Activated CD8-positive, alpha-beta memory T cell treated with anti-CD3 and anti-CD28 coated beads for 36 hours (primary cell): ENCODE data around the gene ZBTB5. TPM values are rescaled to one million over a fixed set of nuclear protein-coding genes. Genes with fewer than 3 reads are reported as not detected.
"Not testable (repeated sequence)": the region's sequence is repeated elsewhere in the genome, so short reads cannot be mapped to it uniquely, and the experiment has no call there.

ENCODE experiments used
- CTCF ChIA-PET: fragments of 350-600 bp; sonication (Branson Sonifier 250); formaldehyde crosslinking; loops from one replicate; lab custom pipeline; 2021; ENCODE audit warnings: antibody characterized with exemption; lab: Charles Lee
- POLR2A ChIA-PET: fragments of 350-600 bp; sonication (Branson Sonifier 250); formaldehyde crosslinking; loops from one replicate; lab custom pipeline; 2021; ENCODE audit warnings: antibody characterized with exemption; lab: Charles Lee
- total RNA-seq, 2 experiments: library from RNA; stranded (reverse); gene quantifications; one replicate each; pipeline ENCODE4 v1.2.3, GENCODE V29; 2021

Gene ZBTB5
- total RNA-seq, 2 experiments from 2014 or later: 6.4 to 6.6 TPM

GRCh38 chr9:37432020-37432419 lies 33.2 kb downstream of the ZBTB5 start:
- POLR2A ChIA-PET: no interaction called here
- CTCF ChIA-PET: no interaction called here

GRCh38 chr9:37430841-37431597 lies 34.2 kb downstream of the ZBTB5 start:
- ChIA-PET POLR2A (no interaction called here), CTCF (no interaction called here)

GRCh38 chr9:37429441-37430285 lies 35.6 kb downstream of the ZBTB5 start:
- ChIA-PET CTCF (no interaction called here), POLR2A (interaction anchor here (0.6 kb wide), 2 partner anchors 67 to 128 kb away, joined by 3 to 4 read pairs; no protein-coding TSS in a partner anchor)

- POLR2A ChIA-PET: no interaction called here
- CTCF ChIA-PET: no interaction called here
Observed at GRCh38 chr9:37428345-37428744, 36.9 kb downstream of the ZBTB5 start.

GRCh38 chr9:37426846-37427245 lies 38.4 kb downstream of the ZBTB5 start:
- ChIA-PET CTCF (interaction anchor here (0.9 to 1.1 kb wide), 2 partner anchors 11 to 431 kb away, joined by 3 to 4 read pairs; no protein-coding TSS in a partner anchor), POLR2A (no interaction called here)

GRCh38 chr9:37426431-37426830 lies 38.8 kb downstream of the ZBTB5 start:
- CTCF ChIA-PET: interaction anchor here (1.1 kb wide), 1 partner anchor 10 kb away, joined by 3 read pairs; no protein-coding TSS in a partner anchor
- POLR2A ChIA-PET: not testable (repeated sequence)

- CTCF ChIA-PET: no interaction called here
- POLR2A ChIA-PET: no interaction called here
Observed at GRCh38 chr9:37425298-37425752, 39.9 kb downstream of the ZBTB5 start.

- ChIA-PET POLR2A (no interaction called here), CTCF (interaction anchor here (1.0 kb wide), 1 partner anchor 13 kb away, joined by 3 read pairs; no protein-coding TSS in a partner anchor)
Observed at GRCh38 chr9:37424686-37425297, 40.5 kb downstream of the ZBTB5 start.

- CTCF ChIA-PET: interaction anchor here (1.0 kb wide), 1 partner anchor 13 kb away, joined by 3 read pairs; no protein-coding TSS in a partner anchor
- POLR2A ChIA-PET: no interaction called here
Observed at GRCh38 chr9:37424204-37424685, 41.0 kb downstream of the ZBTB5 start.

- POLR2A ChIA-PET: interaction anchor here (0.7 kb wide), 1 partner anchor 126 kb away, joined by 5 read pairs; no protein-coding TSS in a partner anchor
- CTCF ChIA-PET: interaction anchor here (1.0 kb wide), 1 partner anchor 12 kb away, joined by 3 read pairs; no protein-coding TSS in a partner anchor
Observed at GRCh38 chr9:37423508-37423907, 41.7 kb downstream of the ZBTB5 start.

- ChIA-PET CTCF (interaction anchor here (0.6 to 1.1 kb wide), 2 partner anchors 11 to 798 kb away, joined by 3 to 4 read pairs; no protein-coding TSS in a partner anchor), POLR2A (interaction anchor here (0.7 to 1.5 kb wide), 3 partner anchors 11 to 125 kb away, joined by 3 to 7 read pairs (median 5); partner anchors contain the start of gene POLR1E)
Observed at GRCh38 chr9:37422289-37423104, 42.8 kb downstream of the ZBTB5 start, which contains the start of gene GRHPR. Gene GRHPR, plus strand, starts transcription at chr9:37422696. Its CDS starts 55 bp downstream, at chr9:37422751.

GRCh38 chr9:37421914-37422288 lies 43.3 kb downstream of the ZBTB5 start:
- ChIA-PET CTCF (interaction anchor here (0.6 to 1.1 kb wide), 2 partner anchors 11 to 798 kb away, joined by 3 to 4 read pairs; no protein-coding TSS in a partner anchor), POLR2A (interaction anchor here (1.0 to 1.5 kb wide), 2 partner anchors 10 to 63 kb away, joined by 3 to 7 read pairs; partner anchors contain the start of gene POLR1E)

GRCh38 chr9:37420271-37421215 lies 44.7 kb downstream of the ZBTB5 start:
- ChIA-PET POLR2A (no interaction called here), CTCF (interaction anchor here (0.7 kb wide), 2 partner anchors 13 to 29 kb away, joined by 3 read pairs; no protein-coding TSS in a partner anchor)

GRCh38 chr9:37419204-37419603 lies 46.0 kb downstream of the ZBTB5 start:
- POLR2A ChIA-PET: no interaction called here
- CTCF ChIA-PET: no interaction called here

GRCh38 chr9:37417857-37418618 lies 47.2 kb downstream of the ZBTB5 start:
- CTCF ChIA-PET: no interaction called here
- POLR2A ChIA-PET: no interaction called here

- CTCF ChIA-PET: no interaction called here
- POLR2A ChIA-PET: no interaction called here
Observed at GRCh38 chr9:37417252-37417803, 47.9 kb downstream of the ZBTB5 start.
